Sigmoid colon (tissue), 4 donors: ENCODE measurements around the gene VWA2.

Experiments
- EP300 ChIP-seq, 4 donors: sonication (generic); formaldehyde crosslinking; IDR thresholded peaks; one replicate each; pipeline ENCODE4 v1.6.1; 2017; ENCODE audit warnings: antibody characterized with exemption in 4 of 4
- POLR2AphosphoS5 ChIP-seq, 4 donors: sonication (generic); formaldehyde crosslinking; IDR thresholded peaks; one replicate each; pipeline ENCODE4 v1.6.1; 2017; ENCODE audit warnings: antibody characterized with exemption in 4 of 4
- TF ChIP-seq, protein P1 (sequence below), 4 experiments: fragments of 450-650 bp in 3 of 4; fragments of 200-600 bp in 1 of 4; IDR thresholded peaks; one replicate each; pipeline ENCODE4 v1.5.1; 2016 to 2019; ENCODE audit warnings: antibody characterized with exemption in 4 of 4, mild to moderate bottlenecking in 3 of 4, moderate library complexity in 2 of 4

DNA sequence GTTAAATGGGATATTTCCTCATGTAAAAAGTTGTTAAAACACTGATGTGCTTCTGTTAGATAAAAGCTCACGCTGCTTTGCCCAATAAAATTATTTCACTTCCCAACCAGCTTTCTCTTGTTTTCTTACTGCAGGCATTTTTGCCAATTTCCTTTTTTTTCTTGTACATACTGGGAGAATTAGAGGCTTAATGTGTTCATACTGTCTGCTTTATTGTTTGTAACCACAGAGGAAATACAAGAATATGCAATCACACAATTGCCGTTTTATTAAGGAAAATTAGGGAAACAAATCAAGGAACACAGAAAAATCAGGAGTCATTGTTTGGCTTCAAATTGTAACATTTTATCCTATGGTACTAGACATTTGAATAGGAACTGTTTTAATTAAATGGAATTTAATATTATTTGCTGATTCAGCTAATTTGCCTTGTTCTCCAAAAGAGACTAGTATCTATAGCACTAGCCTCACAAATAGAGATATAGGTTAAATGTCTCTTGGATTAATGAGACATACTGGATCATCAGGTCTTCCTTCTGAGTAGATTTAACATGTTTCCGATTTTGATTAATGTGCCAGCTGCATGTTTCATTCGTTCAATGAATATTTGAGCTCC, 6.4 kb upstream of the VWA2 start:
- TF ChIP-seq, protein P1, sequence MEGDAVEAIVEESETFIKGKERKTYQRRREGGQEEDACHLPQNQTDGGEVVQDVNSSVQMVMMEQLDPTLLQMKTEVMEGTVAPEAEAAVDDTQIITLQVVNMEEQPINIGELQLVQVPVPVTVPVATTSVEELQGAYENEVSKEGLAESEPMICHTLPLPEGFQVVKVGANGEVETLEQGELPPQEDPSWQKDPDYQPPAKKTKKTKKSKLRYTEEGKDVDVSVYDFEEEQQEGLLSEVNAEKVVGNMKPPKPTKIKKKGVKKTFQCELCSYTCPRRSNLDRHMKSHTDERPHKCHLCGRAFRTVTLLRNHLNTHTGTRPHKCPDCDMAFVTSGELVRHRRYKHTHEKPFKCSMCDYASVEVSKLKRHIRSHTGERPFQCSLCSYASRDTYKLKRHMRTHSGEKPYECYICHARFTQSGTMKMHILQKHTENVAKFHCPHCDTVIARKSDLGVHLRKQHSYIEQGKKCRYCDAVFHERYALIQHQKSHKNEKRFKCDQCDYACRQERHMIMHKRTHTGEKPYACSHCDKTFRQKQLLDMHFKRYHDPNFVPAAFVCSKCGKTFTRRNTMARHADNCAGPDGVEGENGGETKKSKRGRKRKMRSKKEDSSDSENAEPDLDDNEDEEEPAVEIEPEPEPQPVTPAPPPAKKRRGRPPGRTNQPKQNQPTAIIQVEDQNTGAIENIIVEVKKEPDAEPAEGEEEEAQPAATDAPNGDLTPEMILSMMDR (IDR thresholded peaks at IDR 0.05): no peak
- TF ChIP-seq EP300 (IDR thresholded peaks at IDR 0.05): no peak
- TF ChIP-seq POLR2AphosphoS5 (IDR thresholded peaks at IDR 0.05): no peak
